HCT116 (cell line): ENCODE results near the gene RPS29. TPM values are rescaled to one million over a fixed set of nuclear protein-coding genes. Genes with fewer than 3 reads are reported as not detected.

Source experiments
- ATAC-seq: fragments of 200-7000 bp; cut with Tn5 transposase; 2 replicates; pipeline ENCODE4 v1.9.1; 2020; ENCODE audit warnings: mild to moderate bottlenecking, moderate library complexity
- BruUV-seq: library from RNA; stranded (reverse); fragments of 400-500 nt; replicated peaks from 2 replicates; lab custom pipeline; 2021; lab: Mats Ljungman, UMichigan
- CTCF ChIA-PET: fragments of 300-600 bp; sonication (Branson Sonifier 250); formaldehyde crosslinking; loops from one replicate; lab custom pipeline; 2021; ENCODE audit warnings: antibody characterized with exemption; lab: Charles Lee
- POLR2A ChIA-PET: fragments of 300-600, 350-600 bp; sonication (Branson Sonifier 250); formaldehyde crosslinking; loops from one replicate; lab custom pipeline; 2021; ENCODE audit warnings: antibody characterized with exemption; lab: Charles Lee
- RAD21 ChIA-PET, 2 experiments: fragments of 300-600 bp; sonication (Branson Sonifier 250); formaldehyde crosslinking; loops; one replicate each; lab custom pipeline; 2023; ENCODE audit warnings: low total read pairs in 2 of 2; ENCODE audit not compliant: uncharacterized antibody in 2 of 2, unreplicated experiment in 2 of 2, low non-redundant PET in 1 of 2; lab: Charles Lee
- DNase-seq: peaks from one replicate; pipeline ENCODE4 v3.0.0-alpha.2; 2010; ENCODE audit warnings: low read depth, low spot score
- H2AFZ ChIP-seq: fragments of 200-600 bp; shearing (Covaris generic), sonication (generic); 2 replicates; pipeline ENCODE4 v1.6.1; 2017; ENCODE audit warnings: low read depth, mixed run types, mixed read lengths, antibody characterized with exemption, low read length; ENCODE audit not compliant: poor library complexity, severe bottlenecking
- H3K27ac ChIP-seq: 2 replicates; pipeline ENCODE4 v1.5.1; 2012; ENCODE audit warnings: low read depth, low read length
- H3K27me3 ChIP-seq: fragments of 200-600 bp; sonication (generic); 2 replicates; pipeline ENCODE4 v1.6.1; 2016; ENCODE audit warnings: mixed run types, low read length, mixed read lengths; ENCODE audit not compliant: insufficient read depth
- H3K36me3 ChIP-seq, 2 experiments: fragments of 200-500 bp in 1 of 2; fragments of 200-600 bp in 1 of 2; sonication (Bioruptor generic) in 1 of 2; sonication (generic) in 1 of 2; 2 replicates each; pipeline versions ENCODE4 v1.5.1 to v1.6.1; 2014 to 2016; ENCODE audit warnings: low read length in 2 of 2, inconsistent platforms in 1 of 2, mixed read lengths in 1 of 2, mixed run types in 1 of 2; ENCODE audit not compliant: insufficient read depth in 2 of 2, control insufficient read depth in 1 of 2
- H3K4me1 ChIP-seq, 2 experiments: fragments of 200-600 bp in 1 of 2; sonication (generic) in 1 of 2; 2 replicates each; pipeline versions ENCODE4 v1.5.1 to v1.6.1; 2012 to 2017; ENCODE audit warnings: low read length in 2 of 2, inconsistent platforms in 1 of 2, mild to moderate bottlenecking in 1 of 2, mixed read lengths in 1 of 2, mixed run types in 1 of 2, moderate library complexity in 1 of 2; ENCODE audit not compliant: insufficient read depth in 2 of 2, control insufficient read depth in 1 of 2
- H3K4me2 ChIP-seq: fragments of 200-600 bp; sonication (generic); 2 replicates; pipeline ENCODE4 v1.6.1; 2017; ENCODE audit warnings: mixed run types, low read length, mixed read lengths
- H3K4me3 ChIP-seq, 2 experiments: fragments of 200-600 bp in 1 of 2; sonication (generic) in 1 of 2; replicated peaks in 1 of 2; 2 replicates each; pipeline ENCODE4 v1.5.1; 2011 to 2016; ENCODE audit warnings: low read length in 2 of 2, control low read depth in 1 of 2, low read depth in 1 of 2, mild to moderate bottlenecking in 1 of 2, mixed read lengths in 1 of 2, mixed run types in 1 of 2
- H3K79me2 ChIP-seq: fragments of 200-600 bp; sonication (generic); 2 replicates; pipeline ENCODE4 v1.6.1; 2017; ENCODE audit warnings: mild to moderate bottlenecking, mixed run types, low read length, moderate library complexity, mixed read lengths; ENCODE audit not compliant: insufficient read depth
- H3K9ac ChIP-seq: fragments of 200-600 bp; sonication (generic); 2 replicates; pipeline ENCODE4 v1.6.1; 2016; ENCODE audit warnings: low read length, mixed read lengths
- H3K9me2 ChIP-seq: fragments of 200-600 bp; sonication (generic), shearing (Covaris generic); 2 replicates; pipeline ENCODE4 v1.6.1; 2017; ENCODE audit warnings: mixed run types, mild to moderate bottlenecking, moderate library complexity; ENCODE audit not compliant: insufficient read depth
- H3K9me3 ChIP-seq, 2 experiments: fragments of 200-500 bp in 1 of 2; fragments of 200-600 bp in 1 of 2; sonication (Bioruptor generic) in 1 of 2; sonication (generic) in 1 of 2; 2 replicates each; pipeline ENCODE4 v1.6.1; 2014 to 2017; ENCODE audit warnings: low read length in 2 of 2, mixed read lengths in 2 of 2, inconsistent platforms in 1 of 2, low read depth in 1 of 2, mild to moderate bottlenecking in 1 of 2, mixed run types in 1 of 2, moderate library complexity in 1 of 2; ENCODE audit not compliant: control insufficient read depth in 1 of 2, insufficient read depth in 1 of 2
- H4K20me1 ChIP-seq: fragments of 200-600 bp; sonication (generic), shearing (Covaris generic); 2 replicates; pipeline ENCODE4 v1.6.1; 2017; ENCODE audit warnings: mixed run types, mild to moderate bottlenecking, moderate library complexity; ENCODE audit not compliant: insufficient read depth
- CEBPB ChIP-seq: IDR thresholded peaks from 2 replicates; pipeline ENCODE4 v1.6.1; 2012; ENCODE audit warnings: low read depth
- ELF1 ChIP-seq: IDR thresholded peaks from 2 replicates; pipeline ENCODE4 v1.6.1; 2012; ENCODE audit warnings: low read depth, borderline replicate concordance
- EZH2 ChIP-seq: fragments of 200-600 bp; sonication (generic); IDR thresholded peaks from 2 replicates; pipeline ENCODE4 v1.6.1; 2017; ENCODE audit warnings: antibody characterized with exemption, mixed run types
- JUND ChIP-seq: IDR thresholded peaks from 2 replicates; pipeline ENCODE4 v1.6.1; 2012
- MAX ChIP-seq: IDR thresholded peaks from 2 replicates; pipeline ENCODE4 v1.6.1; 2012
- POLR2A ChIP-seq: IDR thresholded peaks from 2 replicates; pipeline ENCODE4 v1.7.0; 2011; ENCODE audit warnings: borderline replicate concordance; ENCODE audit not compliant: insufficient read depth, insufficient read length; ENCODE audit errors: extremely low read depth
- POLR2AphosphoS5 ChIP-seq: IDR thresholded peaks from 2 replicates; pipeline ENCODE4 v1.6.1; 2011; ENCODE audit warnings: mild to moderate bottlenecking, low read depth, low read length, moderate library complexity
- REST ChIP-seq: IDR thresholded peaks from 2 replicates; pipeline ENCODE4 v1.6.1; 2012; ENCODE audit warnings: low read depth
- SIN3A ChIP-seq: IDR thresholded peaks from 2 replicates; pipeline ENCODE4 v1.6.1; 2012; ENCODE audit warnings: low read depth
- SP1 ChIP-seq: IDR thresholded peaks from 2 replicates; pipeline ENCODE4 v1.6.1; 2012; ENCODE audit warnings: low read depth
- SRF ChIP-seq: IDR thresholded peaks from 2 replicates; pipeline ENCODE4 v1.6.1; 2012; ENCODE audit warnings: low read depth
- TCF7L2 ChIP-seq: IDR thresholded peaks from 2 replicates; pipeline ENCODE4 v1.7.0; 2011; ENCODE audit warnings: borderline replicate concordance, inconsistent platforms; ENCODE audit not compliant: insufficient read depth, insufficient read length; ENCODE audit errors: extremely low read depth
- YY1 ChIP-seq: IDR thresholded peaks from 2 replicates; pipeline ENCODE4 v1.6.1; 2011; ENCODE audit warnings: low read length, low read depth, moderate library complexity, mild to moderate bottlenecking; ENCODE audit not compliant: insufficient replicate concordance; ENCODE audit errors: extremely low read depth
- ZNF274 ChIP-seq: fragments of 200-500 bp; sonication (Bioruptor generic); IDR thresholded peaks from 2 replicates; pipeline ENCODE4 v1.6.1; 2014; ENCODE audit warnings: mild to moderate bottlenecking, low read depth, low read length, inconsistent platforms
- intact Hi-C: fragments of 100-400 bp; cut with micrococcal nuclease; formaldehyde crosslinking; loops from 2 replicates; pipeline ENCODE4 v1.10.0; 2022
- total RNA-seq: library from RNA; stranded (reverse); gene quantifications from one replicate; pipeline ENCODE4 v1.2.1, GENCODE V29; 2021; ENCODE audit not compliant: unreplicated experiment
- TF ChIP-seq, protein P1 (sequence below), 3 experiments: fragments of 200-600 bp in 1 of 3; sonication (generic) in 1 of 3; IDR thresholded peaks in 2 of 3; conservative IDR thresholded peaks in 1 of 3; 2 replicates each; pipeline ENCODE4 v1.5.1; 2012 to 2017; ENCODE audit warnings: low read depth in 2 of 3, low read length in 2 of 3, antibody characterized with exemption in 1 of 3, borderline replicate concordance in 1 of 3, control low read depth in 1 of 3, mild to moderate bottlenecking in 1 of 3, mixed read lengths in 1 of 3, mixed run types in 1 of 3, moderate library complexity in 1 of 3; ENCODE audit not compliant: insufficient read depth in 1 of 3
- TF ChIP-seq, protein P2 (sequence below): IDR thresholded peaks from 2 replicates; pipeline ENCODE4 v1.6.1; 2011; ENCODE audit warnings: mild to moderate bottlenecking, low read length, moderate library complexity; ENCODE audit not compliant: insufficient replicate concordance; ENCODE audit errors: extremely low read depth

The RPS29 gene
- total RNA-seq, 1 experiment from 2014 or later, result 1,825 TPM

- Histone ChIP-seq H3K4me2 (peak within 1 kb of the TSS; percentile 74), H3K79me2 (peaks cover 67% of the 10 kb centered on the region), H3K9me3 (no peaks in the 10 kb centered on the region), H3K36me3 (peaks cover 15 to 18% of the 10 kb centered on the region in 2 experiments; a peak in 3 of 4 replicates), H2AFZ (no peak within 1 kb of the TSS), H3K9me2 (no peaks in the 10 kb centered on the region), H3K9ac (peak within 1 kb of the TSS; percentile 94), H3K27me3 (no peaks in the 10 kb centered on the region), H4K20me1 (0 out of 2 replicates have a peak, but pooled peaks cover 4% of the 10 kb centered on the region), H3K4me1 (peaks cover 8 to 41% of the 10 kb centered on the region in 2 experiments; a peak in 3 of 4 replicates), H3K27ac (peak within 1 kb of the TSS; percentile 86), H3K4me3 (peak within 1 kb of the TSS; percentile 82 to 96)
- POLR2A ChIA-PET, result interaction anchor here (0.6 to 2.3 kb wide), 12 partner anchors 9 to 241 kb away, joined by 3 to 17 read pairs (median 6); partner anchors contain the start of genes DNAAF2, LRR1 and RPS29
- peak; percentile 95 for DNase-seq
- ATAC-seq, result peak; percentile 97
- intact Hi-C loops, result loop anchor here (5.0 kb wide), 1 partner anchor 497 kb away; the partner anchor contains the start of gene VCPKMT
- RAD21 ChIA-PET, result interaction anchor here (0.7 to 2.1 kb wide), 2 partner anchors 14 to 249 kb away, joined by 3 to 5 read pairs; no protein-coding TSS in a partner anchor
- CTCF ChIA-PET, result interaction anchor here (0.7 to 1.7 kb wide), 7 partner anchors 12 to 232 kb away, joined by 3 to 12 read pairs (median 3); partner anchors contain the start of genes LRR1, NEMF and RPS29
- no TSS peak for BruUV-seq
- TF ChIP-seq SIN3A (peak; percentile 93; the same call in 1 of the 2 replicates), SRF (no peak), POLR2A (peak; percentile 88), YY1 (peak; percentile 5), TCF7L2 (no peak), MAX (peak; percentile 39), EZH2 (no peak), ELF1 (peak; percentile 86), ZNF274 (no peak), JUND (no peak), POLR2AphosphoS5 (peak; percentile 94), SP1 (peak; percentile 88), REST (no peak), CEBPB (no peak)
- TF ChIP-seq, protein P1, sequence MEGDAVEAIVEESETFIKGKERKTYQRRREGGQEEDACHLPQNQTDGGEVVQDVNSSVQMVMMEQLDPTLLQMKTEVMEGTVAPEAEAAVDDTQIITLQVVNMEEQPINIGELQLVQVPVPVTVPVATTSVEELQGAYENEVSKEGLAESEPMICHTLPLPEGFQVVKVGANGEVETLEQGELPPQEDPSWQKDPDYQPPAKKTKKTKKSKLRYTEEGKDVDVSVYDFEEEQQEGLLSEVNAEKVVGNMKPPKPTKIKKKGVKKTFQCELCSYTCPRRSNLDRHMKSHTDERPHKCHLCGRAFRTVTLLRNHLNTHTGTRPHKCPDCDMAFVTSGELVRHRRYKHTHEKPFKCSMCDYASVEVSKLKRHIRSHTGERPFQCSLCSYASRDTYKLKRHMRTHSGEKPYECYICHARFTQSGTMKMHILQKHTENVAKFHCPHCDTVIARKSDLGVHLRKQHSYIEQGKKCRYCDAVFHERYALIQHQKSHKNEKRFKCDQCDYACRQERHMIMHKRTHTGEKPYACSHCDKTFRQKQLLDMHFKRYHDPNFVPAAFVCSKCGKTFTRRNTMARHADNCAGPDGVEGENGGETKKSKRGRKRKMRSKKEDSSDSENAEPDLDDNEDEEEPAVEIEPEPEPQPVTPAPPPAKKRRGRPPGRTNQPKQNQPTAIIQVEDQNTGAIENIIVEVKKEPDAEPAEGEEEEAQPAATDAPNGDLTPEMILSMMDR (IDR thresholded peaks at IDR 0.05 in 2 of 3, conservative IDR thresholded peaks at IDR 0.05 in 1 of 3; ENCODE audit: borderline replicate concordance in 1 of 3, insufficient read depth in 1 of 3, low read depth in 2 of 3, low read length in 2 of 3), result peak in 2 of 3 experiments; percentile 18 to 26; a peak in 1 of 6 replicates
- TF ChIP-seq, protein P2, sequence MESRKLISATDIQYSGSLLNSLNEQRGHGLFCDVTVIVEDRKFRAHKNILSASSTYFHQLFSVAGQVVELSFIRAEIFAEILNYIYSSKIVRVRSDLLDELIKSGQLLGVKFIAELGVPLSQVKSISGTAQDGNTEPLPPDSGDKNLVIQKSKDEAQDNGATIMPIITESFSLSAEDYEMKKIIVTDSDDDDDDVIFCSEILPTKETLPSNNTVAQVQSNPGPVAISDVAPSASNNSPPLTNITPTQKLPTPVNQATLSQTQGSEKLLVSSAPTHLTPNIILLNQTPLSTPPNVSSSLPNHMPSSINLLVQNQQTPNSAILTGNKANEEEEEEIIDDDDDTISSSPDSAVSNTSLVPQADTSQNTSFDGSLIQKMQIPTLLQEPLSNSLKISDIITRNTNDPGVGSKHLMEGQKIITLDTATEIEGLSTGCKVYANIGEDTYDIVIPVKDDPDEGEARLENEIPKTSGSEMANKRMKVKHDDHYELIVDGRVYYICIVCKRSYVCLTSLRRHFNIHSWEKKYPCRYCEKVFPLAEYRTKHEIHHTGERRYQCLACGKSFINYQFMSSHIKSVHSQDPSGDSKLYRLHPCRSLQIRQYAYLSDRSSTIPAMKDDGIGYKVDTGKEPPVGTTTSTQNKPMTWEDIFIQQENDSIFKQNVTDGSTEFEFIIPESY, result peak; percentile 59
Measured at GRCh38 chr14:49620182-49621113, 34.3 kb upstream of the RPS29 start, which contains the start of the genes MGAT2 and RPL36AL. Gene MGAT2, plus strand, starts transcription at chr14:49620799. Its CDS starts 470 bp downstream, at chr14:49621269. Gene RPL36AL, minus strand, starts transcription at chr14:49620626. Its CDS starts 1,522 bp downstream, at chr14:49619104.
